HL-60/S4 treated with retinoic acid at 250 ng/mL for 4 days and 3 days (cell line): ENCODE data around the gene FCHSD2.

Experiments
- in situ Hi-C: fragments of 300-500 bp; cut with MboI; formaldehyde crosslinking; loops from 2 replicates; pipeline ENCODE4 v1.7.0; 2022; ENCODE audit warnings: low sequenced_read_pairs

The FCHSD2 gene

DNA sequence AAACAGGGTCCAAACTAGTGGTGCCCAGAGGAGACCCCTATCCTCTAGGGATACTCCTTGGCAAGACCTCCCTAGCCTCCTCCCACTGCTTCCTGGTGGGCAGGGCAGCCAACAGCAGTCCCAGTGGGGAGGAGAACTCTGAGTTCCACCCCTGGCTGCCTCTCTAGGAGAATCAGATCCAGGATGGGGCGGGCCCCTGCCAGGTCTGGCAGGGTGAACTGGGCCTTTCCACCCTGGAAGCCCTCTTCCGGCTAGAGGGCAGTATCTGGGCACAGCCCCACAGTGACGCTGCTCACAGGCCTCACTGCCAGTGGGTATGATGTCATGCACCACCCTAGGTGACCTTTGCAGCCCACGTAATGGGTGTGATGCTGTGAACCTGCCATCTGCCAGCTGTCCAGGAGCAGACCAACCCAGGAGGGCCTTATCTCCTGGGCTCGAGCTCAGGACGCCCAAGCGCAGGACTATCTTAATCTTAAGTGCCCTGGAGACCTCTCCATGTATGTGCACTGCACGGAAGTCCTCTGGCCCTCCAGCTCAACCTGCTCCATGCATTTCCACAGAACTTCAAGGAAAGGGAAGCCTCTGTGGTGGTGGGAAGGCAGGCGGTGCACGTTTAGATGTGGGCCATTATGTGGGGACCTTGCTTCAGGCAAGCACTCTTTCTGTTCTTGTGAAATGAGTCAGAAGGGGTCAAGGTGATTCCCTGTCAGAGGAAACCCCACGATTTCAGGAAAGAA is 31.8 kb upstream of the FCHSD2 start:
- in situ Hi-C loops: loop anchor here (10.0 kb wide), 1 partner anchor 449 kb away; no protein-coding TSS in a partner anchor

DNA sequence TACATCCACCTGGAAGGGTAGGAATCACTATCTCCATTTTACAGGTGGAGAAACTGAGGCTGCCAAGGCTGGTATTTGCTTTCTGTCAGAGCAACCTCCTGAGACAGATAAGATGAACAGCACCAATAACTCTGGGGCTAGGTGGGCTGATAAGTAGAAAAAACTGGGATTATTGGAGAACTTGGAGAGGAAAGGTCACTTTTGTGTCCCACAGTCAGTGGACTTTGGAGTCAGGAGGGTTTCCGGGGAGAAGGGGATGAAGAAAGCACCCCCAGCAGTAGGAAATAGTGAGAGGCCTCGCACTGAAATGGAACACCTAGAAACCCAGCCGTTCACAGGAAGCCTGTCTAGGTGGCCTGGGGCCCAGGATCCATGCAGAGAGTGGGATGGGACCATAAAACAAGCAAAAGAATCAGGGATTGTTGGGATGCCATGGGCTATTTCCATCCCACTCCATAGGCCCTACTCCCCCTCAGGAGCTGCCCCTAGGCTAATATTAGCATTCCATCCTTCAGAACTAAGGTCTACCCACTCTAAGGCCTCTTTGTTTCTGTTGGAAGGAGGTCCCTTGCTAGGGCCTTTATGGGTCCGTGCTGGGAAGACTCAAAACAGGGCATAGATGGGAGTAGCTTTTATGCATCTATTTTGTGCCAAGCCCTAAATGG is 31.0 kb upstream of the FCHSD2 start:
- in situ Hi-C loops: loop anchor here (10.0 kb wide), 1 partner anchor 448 kb away; no protein-coding TSS in a partner anchor

DNA sequence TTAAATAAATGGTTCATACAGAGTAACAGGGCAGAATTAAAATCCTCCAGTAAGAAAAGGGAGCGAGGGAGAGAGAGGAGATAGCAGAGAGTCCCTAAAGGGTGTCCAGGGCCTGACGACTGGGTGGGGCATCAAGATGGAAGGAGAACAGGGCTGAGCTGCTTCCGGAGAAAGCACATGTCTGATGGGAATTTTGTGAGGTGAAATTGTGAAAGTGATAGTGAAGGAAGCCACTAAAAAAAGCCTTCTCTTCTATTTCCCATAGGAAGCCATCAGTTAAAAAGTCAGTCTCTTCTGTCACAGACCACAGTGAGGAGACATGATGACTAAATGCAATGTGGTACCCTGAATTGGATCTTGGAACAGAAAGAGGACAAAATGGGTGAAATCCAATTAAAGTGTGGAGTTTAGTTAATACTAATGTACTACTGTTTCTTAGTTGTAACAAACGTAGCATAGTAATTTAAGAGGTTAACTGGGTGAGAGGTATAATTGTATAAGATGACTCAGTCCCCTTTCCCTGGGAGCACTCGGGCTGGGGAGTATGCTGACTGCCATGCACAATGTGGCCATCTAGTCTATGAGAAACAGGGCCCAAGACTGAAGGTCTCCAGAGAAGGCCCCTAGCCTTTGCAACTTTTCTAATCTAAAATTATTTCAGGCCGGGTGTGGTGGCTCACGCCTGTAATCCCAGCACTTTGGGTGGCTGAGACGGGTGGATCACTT is 29.5 kb upstream of the FCHSD2 start:
- in situ Hi-C loops: loop anchor here (10.0 kb wide), 1 partner anchor 447 kb away; no protein-coding TSS in a partner anchor

DNA sequence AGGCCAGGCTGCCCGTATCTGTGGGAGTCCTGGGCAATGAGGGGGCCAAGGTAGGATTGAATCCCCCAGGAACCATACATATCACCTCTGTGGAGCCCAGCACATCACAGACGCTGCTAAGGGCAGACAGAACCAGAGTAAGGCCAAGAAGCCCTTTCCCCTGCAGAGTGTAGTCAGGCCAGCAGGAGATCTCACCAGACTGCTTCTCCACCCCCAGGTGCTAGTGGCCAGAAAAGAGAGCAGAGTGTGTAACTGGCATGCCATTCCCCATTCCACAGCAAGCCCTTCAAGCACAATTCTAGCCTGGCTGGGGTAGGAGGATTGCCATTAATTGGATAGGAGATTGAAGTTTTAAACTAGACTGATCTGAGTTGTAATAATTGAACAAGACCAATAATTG is 28.0 kb upstream of the FCHSD2 start:
- in situ Hi-C loops: loop anchor here (10.0 kb wide), 1 partner anchor 445 kb away; no protein-coding TSS in a partner anchor

DNA sequence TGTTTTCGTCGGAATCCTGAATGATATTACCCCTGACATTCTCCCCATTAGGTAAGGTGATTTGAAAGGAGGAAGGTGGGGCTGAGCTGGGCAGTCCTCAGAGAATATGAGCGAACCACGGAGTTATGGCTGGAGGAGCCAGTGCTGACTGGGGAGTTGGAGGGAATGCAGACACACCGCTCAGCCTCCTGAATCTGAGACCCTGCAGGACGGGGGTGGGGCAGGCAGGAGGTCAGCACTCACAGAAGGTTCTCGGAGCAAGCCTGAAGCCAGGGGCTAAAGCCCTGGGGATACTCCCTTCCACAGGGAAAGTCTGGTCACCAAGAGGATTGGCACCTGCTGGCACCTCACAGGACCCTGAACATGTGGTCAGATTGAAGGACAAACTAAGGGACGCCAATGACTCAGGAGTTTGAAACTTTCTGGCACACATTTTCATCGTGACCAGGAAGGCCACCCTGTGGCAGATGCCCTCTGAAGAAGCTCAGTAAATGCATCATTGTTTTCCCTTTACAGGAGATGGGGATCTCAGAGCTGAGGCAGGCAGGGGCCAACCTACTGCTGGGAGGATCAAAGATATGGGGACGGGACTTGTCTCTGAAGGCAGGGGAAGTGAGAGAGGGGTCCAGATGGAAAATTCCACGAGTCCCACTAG is 26.9 kb upstream of the FCHSD2 start:
- in situ Hi-C loops: no loop called here

DNA sequence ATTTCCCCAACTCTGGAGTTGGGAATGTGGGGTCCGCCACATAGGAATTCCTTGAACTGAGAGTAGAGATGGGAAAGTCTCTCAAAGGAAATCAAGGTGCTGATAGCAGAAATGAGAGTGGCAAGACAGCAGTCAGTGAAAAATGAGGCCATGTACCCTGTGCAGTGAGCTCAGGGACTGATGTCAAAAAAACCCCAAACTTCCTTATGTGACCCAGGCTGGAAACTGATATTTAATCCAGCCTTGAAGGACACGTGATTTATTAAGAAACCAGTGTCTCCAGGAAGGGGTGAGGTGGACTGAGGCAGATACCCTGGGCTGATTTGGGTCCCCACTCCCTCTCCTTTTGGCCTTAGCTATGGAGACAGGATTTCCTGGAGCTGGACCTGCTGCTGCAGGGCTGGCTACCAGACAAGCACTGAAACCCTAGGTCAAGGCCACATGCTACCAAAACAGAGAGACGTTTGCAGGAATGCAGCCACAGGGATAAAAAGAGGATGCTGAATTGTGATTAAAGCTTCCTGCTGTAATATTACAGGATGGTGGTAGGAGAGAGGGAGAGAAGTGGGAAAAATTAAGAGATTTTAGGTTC is 25.3 kb upstream of the FCHSD2 start:
- in situ Hi-C loops: no loop called here

DNA sequence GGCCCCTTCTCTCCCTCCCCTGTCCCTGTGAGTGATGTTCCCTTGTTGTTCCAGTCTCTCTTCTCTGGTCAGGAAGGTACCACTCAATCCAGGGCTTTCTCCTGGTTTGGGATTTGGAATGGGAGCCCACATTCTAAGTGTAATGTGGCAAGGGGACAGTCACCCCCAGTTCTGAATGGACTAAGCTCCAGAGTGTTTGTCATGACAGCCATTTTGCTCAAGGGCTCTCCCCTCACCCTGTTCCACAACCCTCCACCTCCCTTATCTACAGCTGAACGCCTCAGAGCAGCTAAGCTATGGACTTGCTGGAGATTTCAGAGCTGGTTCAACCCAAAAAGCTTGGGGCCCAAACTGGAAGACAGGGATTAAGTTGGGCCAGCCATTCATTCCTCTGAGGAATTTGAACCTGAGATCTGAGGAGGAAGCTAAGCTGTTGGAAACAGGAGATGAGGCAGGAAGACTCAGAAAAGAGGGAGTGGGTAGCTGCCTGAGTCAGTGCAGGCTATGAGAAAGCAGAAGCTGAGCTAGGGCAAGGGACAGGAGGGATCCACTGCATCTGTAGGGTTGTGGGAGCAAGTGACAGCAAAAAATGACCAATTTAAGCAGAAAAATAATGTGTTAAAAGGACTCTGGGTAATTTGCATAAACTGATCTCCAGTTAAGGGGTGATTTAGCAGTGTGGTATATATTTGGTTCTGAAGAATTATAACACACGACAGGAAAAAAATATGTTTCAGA is 22.9 kb upstream of the FCHSD2 start:
- in situ Hi-C loops: no loop called here

DNA sequence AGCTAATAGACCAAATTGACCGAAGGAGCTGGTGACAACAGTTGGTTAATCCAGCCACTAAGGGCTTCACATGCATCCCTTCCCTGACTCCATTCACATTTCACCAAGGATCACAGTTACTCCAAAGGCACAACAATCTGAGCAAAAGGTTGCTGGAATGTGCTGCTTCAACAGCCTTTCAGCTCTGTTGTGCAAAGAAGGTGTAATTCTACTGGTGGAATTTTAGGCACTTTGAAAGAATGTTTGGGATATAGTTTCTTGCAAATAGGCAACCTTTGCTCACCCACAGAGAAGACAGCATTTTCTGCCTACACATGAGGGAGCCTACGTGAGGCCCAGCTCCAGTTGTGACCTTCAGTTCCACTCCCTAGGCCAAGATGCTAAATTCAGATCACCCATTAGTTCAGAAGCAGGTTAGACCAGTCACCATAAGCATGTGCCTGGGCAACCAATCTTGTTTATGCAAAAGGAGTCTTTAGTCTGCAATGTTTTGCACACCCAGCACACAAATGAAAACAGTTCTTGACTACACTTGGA is 21.6 kb upstream of the FCHSD2 start:
- in situ Hi-C loops: no loop called here

DNA sequence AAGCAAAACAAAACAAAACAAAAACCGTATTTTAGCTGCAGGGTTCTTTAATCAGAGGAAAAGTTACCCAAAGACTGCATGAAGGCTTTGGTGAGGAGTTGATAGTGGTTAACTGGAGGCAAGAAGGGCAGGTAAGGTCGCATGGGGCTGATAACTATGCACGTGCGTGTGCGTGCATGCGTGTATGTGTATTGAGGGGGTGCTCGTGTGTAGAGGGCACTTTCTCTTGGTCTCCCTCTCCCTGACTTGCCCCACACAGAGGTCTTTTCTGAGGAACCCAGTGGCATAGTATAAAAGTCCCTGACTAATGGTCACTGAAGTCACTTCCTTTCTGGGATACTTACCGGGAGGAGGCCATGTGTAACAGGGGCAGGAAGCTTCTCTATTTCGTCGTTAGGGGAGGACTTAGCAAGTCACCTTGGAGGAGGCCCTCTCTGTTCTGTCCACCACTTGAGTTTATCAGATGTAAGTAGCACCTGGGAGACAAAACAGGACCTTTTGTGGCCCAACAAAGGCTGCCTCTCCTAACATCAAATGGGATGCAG is 20.1 kb upstream of the FCHSD2 start:
- in situ Hi-C loops: no loop called here

DNA sequence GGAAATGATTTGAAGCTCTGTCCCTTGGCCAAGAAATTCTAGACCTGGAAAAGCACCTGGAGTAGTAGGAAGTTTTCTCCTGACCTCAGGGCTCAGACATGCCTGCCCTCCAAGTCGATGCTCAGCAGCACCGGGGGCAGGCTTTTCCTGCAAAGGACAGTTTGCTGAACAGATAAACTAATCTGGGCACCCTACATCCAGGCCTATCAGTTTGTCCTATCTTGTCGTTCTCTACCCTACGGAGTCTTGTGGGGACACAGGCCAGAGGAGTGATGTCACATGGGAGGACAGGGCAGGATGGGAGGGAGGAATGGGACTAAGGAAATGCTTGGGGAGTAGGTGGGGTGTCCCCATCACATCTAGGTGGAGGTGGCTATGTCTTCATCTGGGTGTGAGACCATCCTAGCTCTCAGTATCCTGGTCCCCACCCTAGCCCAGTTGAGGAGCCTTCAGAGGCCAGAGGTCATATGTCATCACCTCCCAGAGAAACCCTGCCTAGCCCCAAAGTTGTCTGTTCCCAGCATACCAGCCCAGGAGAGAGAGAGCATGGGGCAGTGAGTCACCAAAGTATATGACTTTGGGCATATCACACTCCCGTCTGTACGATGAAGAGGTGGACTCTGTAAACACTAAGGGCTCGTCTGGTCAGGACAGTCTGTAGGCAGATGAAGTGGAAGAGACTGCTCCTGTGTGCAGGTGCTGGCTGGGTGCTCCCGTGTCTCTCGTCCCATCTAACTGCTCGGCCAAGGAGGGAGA is 18.1 kb upstream of the FCHSD2 start:
- in situ Hi-C loops: no loop called here

DNA sequence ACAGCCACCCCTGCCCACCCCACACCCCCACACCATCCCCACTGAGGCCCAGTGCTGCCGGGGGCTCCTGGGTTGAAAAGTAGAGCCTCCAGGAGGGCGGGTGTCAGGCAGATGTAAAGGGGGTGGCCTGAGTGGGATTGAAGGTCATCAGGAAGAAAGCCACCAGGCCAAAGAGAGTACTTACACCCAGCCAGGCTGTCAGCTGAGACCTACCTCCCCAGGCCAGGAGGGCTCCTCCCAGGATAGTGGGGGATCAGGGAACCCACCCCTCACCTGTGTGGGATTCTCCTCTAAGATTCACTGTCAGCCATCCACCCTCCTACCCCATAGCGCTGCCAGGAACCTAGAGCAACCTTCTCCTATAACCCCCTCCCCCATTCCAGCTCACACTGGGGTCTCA is 17.2 kb upstream of the FCHSD2 start:
- in situ Hi-C loops: no loop called here

DNA sequence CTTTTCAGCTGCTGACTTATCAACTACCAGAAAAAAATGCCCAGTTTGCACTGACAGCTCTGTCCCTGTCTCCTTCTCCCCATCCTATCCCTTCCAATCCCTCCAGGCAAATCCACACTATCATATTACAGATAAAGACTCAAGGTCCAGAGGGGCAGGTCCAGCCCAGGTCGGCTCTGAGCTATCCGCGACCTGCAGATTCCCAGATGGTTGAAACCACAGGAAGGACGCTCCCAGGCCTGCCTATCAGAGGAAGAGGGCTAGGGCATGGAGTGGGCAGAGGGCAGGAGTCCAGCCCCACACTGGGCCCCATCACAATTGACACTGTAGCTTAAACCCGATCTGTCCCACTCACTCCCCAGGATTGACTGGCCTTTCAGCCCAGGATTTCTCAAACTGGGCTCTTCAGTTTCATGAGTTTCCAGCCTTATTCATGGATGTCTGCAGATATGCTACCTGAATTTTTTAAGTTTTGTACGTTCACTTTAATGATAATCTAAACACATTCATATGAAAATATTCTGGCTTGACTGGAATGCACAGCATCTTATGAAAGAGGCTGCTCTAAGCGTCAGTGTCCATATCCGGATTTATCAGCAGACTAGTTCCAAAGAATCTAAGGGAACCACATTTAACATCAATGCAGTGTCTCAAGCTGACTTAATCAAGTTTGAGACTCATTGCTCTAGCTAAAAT is 16.4 kb upstream of the FCHSD2 start:
- in situ Hi-C loops: no loop called here

DNA sequence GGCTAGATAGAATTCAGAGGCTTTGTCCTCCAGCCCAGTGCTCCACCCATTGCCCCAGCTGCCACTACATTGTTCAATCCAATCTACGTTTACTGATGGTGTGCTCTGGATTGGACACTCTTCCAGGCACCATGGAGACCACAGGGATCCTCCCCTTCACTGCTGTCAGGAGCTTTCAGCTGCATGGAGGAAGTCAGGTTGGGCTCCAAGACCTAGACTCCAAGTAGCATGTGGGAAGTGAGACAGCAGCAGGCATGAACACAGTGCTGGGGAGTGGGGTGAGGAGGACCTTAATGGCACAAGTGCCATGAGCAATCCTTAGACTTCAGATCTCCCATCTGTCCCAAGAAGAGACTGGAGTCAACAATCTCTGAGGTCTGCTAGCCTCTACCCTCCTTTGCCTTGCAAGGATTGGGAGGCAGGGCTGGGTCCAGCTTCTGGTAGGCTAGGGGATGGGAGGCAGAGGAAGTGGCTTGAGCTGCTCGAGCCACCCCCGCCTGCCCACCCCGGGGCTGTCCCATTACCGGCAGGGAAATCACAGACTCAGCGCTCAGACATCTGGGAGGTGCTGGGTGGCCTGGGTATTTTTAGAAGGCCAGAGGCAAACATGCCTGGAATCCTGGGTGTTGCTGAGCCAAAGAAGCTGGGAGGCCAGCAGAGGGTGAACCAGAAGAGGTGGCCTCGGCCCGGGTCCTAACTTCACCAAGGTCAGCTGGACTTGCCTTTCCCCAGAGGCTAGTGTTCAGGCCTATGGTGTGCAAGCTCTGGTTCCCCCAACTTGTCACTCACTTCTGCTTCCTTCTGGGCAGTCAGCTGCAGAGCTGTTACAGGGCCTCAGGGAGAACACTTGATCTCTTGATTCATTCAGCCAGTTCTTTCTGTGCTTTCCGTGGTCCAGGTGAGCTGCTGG is 15.2 kb upstream of the FCHSD2 start:
- in situ Hi-C loops: no loop called here

DNA sequence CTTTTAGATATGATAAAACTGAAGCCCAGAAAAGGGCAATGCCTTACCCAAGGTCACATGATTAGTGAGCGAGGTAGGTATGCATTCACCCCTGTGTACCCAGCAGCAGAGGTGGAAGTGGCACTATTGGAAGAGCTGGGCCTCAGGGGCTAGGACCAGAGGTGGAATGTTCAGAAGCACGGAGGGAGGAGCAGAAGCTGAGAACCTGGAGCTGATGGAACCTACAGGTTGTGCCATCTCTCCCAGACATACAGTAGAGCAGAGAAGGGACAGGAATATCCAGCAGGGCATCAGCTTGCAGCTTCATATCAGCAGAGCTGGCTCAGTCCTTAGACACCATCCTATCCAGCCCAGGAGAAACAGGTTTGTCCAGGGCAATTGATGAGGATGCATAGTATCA is 14.6 kb upstream of the FCHSD2 start:
- in situ Hi-C loops: no loop called here

DNA sequence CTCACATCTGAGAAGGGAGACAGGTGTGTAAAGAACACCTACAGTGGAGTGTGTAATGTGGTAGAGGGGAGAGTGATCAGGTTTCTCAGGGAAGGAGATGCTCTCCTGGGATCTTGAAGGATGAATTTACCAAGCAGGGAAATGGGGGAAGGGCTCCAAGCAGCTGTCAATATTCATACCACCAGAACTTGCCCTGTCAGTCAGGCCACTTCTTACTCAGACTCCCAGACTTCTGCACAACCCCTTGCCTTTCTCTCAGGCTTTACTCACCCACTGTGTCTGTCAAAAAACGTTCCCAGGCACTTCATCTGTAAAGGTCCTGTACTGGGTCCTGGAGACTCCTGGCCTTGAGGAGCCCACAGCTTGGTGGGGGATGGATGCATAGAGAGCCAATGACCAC is 14.0 kb upstream of the FCHSD2 start:
- in situ Hi-C loops: no loop called here

DNA sequence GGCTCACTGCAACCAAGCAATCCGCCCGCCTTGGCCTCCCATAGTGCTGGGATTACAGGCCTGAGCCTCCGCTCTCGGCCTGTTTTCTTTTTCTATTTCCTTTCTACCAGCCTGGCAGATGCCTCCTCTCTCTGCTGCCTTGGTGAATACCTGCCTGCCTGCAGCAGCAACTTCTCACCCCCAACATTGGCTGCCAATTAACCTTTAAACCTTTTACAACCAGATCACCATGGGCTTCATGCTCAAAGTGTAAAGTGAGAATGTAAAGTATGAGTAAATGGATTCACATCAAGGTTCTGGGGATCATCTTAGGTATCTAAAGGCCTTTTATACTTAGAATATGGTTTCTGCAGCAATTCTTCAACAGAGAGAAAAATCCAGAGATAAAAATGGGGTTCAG is 13.0 kb upstream of the FCHSD2 start:
- in situ Hi-C loops: no loop called here

DNA sequence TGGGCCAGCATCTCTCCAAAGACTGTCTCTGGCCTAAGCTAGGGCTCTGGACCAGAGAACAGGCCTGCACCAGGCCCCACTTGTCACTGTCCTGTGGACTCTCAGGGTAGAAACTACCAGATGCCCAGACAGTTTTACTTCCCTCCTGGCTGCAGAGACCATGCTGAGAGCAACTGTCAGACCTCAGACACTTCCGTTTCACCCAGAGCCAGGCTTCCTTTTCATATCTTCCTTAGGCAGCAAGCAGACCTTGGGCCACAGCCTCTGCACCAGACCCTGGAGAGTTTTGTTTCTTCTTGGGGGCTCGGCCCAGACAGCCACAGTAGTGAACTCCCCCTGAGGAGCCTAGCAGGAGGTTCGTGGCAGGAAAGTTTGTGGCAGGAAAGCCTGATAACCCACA is 12.1 kb upstream of the FCHSD2 start:
- in situ Hi-C loops: no loop called here
